HUES64 (cell line): Measurements from ENCODE around the gene KICS2.

Source experiments
- H3K27ac ChIP-seq: 2 replicates; pipeline ENCODE4 v1.7.0; 2013; ENCODE audit warnings: low read depth, low read length, inconsistent platforms
- H3K27me3 ChIP-seq: 2 replicates; pipeline ENCODE4 v1.6.1; 2013; ENCODE audit warnings: mild to moderate bottlenecking, low read length; ENCODE audit not compliant: insufficient read depth
- H3K36me3 ChIP-seq: 2 replicates; pipeline ENCODE4 v1.6.1; 2013; ENCODE audit warnings: mild to moderate bottlenecking, low read length; ENCODE audit not compliant: insufficient read depth
- H3K4me1 ChIP-seq: 2 replicates; pipeline ENCODE4 v1.6.1; 2013; ENCODE audit warnings: mild to moderate bottlenecking, low read length, moderate library complexity; ENCODE audit not compliant: insufficient read depth
- H3K4me3 ChIP-seq: 2 replicates; pipeline ENCODE4 v1.5.1; 2013; ENCODE audit warnings: mild to moderate bottlenecking, low read length, moderate library complexity
- H3K9ac ChIP-seq: 2 replicates; pipeline ENCODE4 v1.6.1; 2013; ENCODE audit warnings: mild to moderate bottlenecking, low read depth, low read length
- H3K9me3 ChIP-seq: 2 replicates; pipeline ENCODE4 v1.6.1; 2013; ENCODE audit warnings: low read depth, low read length; ENCODE audit not compliant: insufficient read depth
- WGBS: fragments of 150-250, 120-280 bp; methylation state at CpG from one replicate; pipeline ENCODE4 v1.1.7; 2013; ENCODE audit warnings: missing lambda C conversion rate; 5-methylcytosine and 5-hydroxymethylcytosine counted together

Gene KICS2

GRCh38 chr12:64190140-64190539, 32.0 kb downstream of the KICS2 start:
- Histone ChIP-seq H3K4me3 (no peak overlapping the region), H3K36me3 (peaks cover 12% of the 10 kb centered on the region), H3K27me3 (no peaks in the 10 kb centered on the region), H3K27ac (no peak overlapping the region), H3K9me3 (no peaks in the 10 kb centered on the region), H3K4me1 (no peaks in the 10 kb centered on the region), H3K9ac (no peak overlapping the region)

- Histone ChIP-seq H3K27ac (no peak overlapping the region), H3K36me3 (peaks cover 11% of the 10 kb centered on the region), H3K9me3 (no peaks in the 10 kb centered on the region), H3K27me3 (no peaks in the 10 kb centered on the region), H3K4me1 (no peaks in the 10 kb centered on the region), H3K9ac (no peak overlapping the region), H3K4me3 (no peak overlapping the region)
- 75% methylated on average over 1 of the region's 1 CpG for WGBS
Observed at GRCh38 chr12:64189530-64189929, 32.6 kb downstream of the KICS2 start.

DNA sequence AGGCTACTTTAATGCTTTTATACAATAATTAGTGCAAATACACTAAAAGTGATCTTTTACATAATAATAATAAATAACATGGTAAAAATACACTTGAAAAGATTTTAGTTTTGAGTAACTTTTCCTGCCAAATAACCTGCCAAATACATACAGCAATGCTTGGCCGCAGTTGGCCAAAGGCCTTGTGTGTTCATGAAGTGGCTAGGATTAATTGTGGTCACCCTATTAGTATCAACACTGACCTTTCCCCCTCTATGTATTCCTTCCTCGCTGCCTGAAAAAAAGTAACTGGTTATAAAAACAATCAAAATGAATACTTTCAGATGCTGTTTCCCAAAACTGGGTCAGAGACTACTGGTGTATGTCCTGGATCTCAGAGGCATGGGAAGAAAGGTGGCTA, 34.3 kb downstream of the KICS2 start:
- no peaks in the 10 kb centered on the region for H3K27me3 ChIP-seq
- H3K4me1 ChIP-seq: no peaks in the 10 kb centered on the region
- no peak overlapping the region for H3K9ac ChIP-seq
- 100% methylated on average over 2 of the region's 2 CpGs for WGBS
- no peaks in the 10 kb centered on the region for H3K36me3 ChIP-seq
- no peaks in the 10 kb centered on the region for H3K9me3 ChIP-seq
- no peak overlapping the region for H3K4me3 ChIP-seq
- no peak overlapping the region for H3K27ac ChIP-seq

GRCh38 chr12:64187370-64187769, 34.7 kb downstream of the KICS2 start:
- Histone ChIP-seq H3K36me3 (no peaks in the 10 kb centered on the region), H3K27ac (no peak overlapping the region), H3K4me1 (no peaks in the 10 kb centered on the region), H3K27me3 (no peaks in the 10 kb centered on the region), H3K9ac (no peak overlapping the region), H3K9me3 (no peaks in the 10 kb centered on the region), H3K4me3 (no peak overlapping the region)
- WGBS: 94% methylated on average over 3 of the region's 3 CpGs

- no peak overlapping the region for H3K9ac ChIP-seq
- H3K36me3 ChIP-seq: no peaks in the 10 kb centered on the region
- no peak overlapping the region for H3K27ac ChIP-seq
- no peaks in the 10 kb centered on the region for H3K9me3 ChIP-seq
- H3K4me1 ChIP-seq: no peaks in the 10 kb centered on the region
- no peaks in the 10 kb centered on the region for H3K27me3 ChIP-seq
- no peak overlapping the region for H3K4me3 ChIP-seq
- 95% methylated on average over 2 of the region's 2 CpGs for WGBS
Observed at GRCh38 chr12:64186789-64187188, 35.3 kb downstream of the KICS2 start.

DNA sequence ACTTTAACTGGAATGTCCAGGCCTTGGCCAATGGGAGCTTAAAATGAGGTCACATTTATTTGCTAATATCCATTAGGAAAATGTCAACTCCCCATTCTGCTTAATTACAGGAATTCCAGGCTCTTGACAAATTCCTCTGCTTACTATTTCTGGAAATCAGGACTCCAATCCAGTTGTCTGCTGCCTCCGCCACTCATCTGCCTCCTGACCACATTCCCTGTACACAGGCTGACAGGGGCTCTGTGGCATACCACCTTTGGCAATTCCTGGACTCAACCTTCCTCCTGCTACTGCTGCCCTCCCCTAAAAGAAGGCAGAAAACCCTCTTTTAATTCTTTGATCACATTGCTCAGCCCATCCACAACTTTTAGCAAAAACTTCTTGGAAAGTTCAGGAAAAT, 37.9 kb downstream of the KICS2 start:
- H3K36me3 ChIP-seq: no peaks in the 10 kb centered on the region
- WGBS: 97% methylated on average over 1 of the region's 1 CpG

DNA sequence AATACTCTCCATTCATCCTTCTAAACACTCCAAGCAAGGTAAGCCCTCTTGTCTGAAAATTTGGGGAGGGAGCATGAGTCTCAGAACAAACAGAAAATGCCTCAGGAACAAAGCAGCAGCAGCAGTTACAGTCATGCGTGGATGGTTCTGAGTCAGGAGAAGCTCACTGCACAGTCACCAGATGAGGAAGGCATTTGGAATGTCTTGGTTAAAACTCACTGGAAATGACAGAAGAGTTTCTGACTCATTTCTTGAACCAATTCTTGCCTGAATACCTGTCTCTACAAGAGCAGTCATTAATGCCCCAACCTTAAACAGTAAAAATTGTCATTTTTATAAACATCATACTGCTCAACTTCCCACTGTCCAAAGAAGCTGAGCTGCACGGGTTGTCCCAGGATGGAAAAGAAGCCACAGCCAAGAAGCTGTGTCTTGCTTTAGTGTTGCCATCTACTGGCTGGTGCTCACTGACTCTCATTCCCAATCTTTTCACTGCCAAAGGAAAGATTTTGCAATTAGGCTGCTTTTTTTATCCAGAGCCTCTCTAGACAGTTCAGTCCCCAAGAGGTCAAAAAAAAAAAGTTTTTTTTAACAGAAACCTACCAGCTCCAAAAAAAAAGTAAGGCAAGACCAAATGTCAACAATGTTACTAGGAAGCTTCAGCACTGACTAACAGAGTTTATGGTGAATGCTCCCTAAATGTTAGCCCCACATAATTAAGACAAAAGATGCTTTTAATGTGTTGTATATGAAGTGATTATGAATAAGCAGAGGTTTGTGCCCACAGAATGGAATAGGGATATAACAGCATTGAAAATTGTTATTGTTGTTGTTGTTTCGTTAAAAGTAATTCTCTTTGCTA, 40.4 kb downstream of the KICS2 start:
- Histone ChIP-seq H3K27me3 (no peaks in the 10 kb centered on the region), H3K9me3 (no peaks in the 10 kb centered on the region), H3K4me3 (no peak overlapping the region), H3K9ac (no peak overlapping the region), H3K27ac (no peak overlapping the region; the same call in 1 of the 2 replicates), H3K4me1 (peaks cover 3% of the 10 kb centered on the region; the same call in 1 of the 2 replicates), H3K36me3 (no peaks in the 10 kb centered on the region)
- WGBS: 44% methylated on average over 3 of the region's 3 CpGs

More for the DNA sequence above, 37.9 kb downstream of the KICS2 start:
- peaks cover 3% of the 10 kb centered on the region; the same call in 1 of the 2 replicates for H3K4me1 ChIP-seq
- no peaks in the 10 kb centered on the region for H3K9me3 ChIP-seq
- H3K9ac ChIP-seq: no peak overlapping the region
- H3K4me3 ChIP-seq: no peak overlapping the region
- H3K27me3 ChIP-seq: no peaks in the 10 kb centered on the region
- no peak overlapping the region for H3K27ac ChIP-seq

GRCh38 chr12:64180951-64181350, 41.1 kb downstream of the KICS2 start:
- Histone ChIP-seq H3K4me1 (peaks cover 3% of the 10 kb centered on the region; the same call in 1 of the 2 replicates), H3K4me3 (no peak overlapping the region), H3K27me3 (no peaks in the 10 kb centered on the region), H3K27ac (no peak overlapping the region; the same call in 1 of the 2 replicates), H3K36me3 (no peaks in the 10 kb centered on the region), H3K9ac (no peak overlapping the region), H3K9me3 (no peaks in the 10 kb centered on the region)
- WGBS: 85% methylated on average over 4 of the region's 5 CpGs

GRCh38 chr12:64178122-64178521, 44.0 kb downstream of the KICS2 start:
- Histone ChIP-seq H3K27ac (no peak overlapping the region), H3K9ac (no peak overlapping the region), H3K9me3 (no peaks in the 10 kb centered on the region), H3K4me3 (no peak overlapping the region), H3K36me3 (no peaks in the 10 kb centered on the region), H3K4me1 (peaks cover 3% of the 10 kb centered on the region; the same call in 1 of the 2 replicates), H3K27me3 (no peaks in the 10 kb centered on the region)
- WGBS: 85% methylated on average over 1 of the region's 1 CpG

GRCh38 chr12:64177001-64177400, 45.1 kb downstream of the KICS2 start:
- H3K27ac ChIP-seq: no peak overlapping the region
- 92% methylated on average over 7 of the region's 7 CpGs for whole genome bisulfite sequencing

GRCh38 chr12:64175254-64175945, 46.7 kb downstream of the KICS2 start:
- H3K4me3 ChIP-seq: no peak overlapping the region
- no peaks in the 10 kb centered on the region for H3K36me3 ChIP-seq
- no peaks in the 10 kb centered on the region for H3K9me3 ChIP-seq
- peaks cover 14% of the 10 kb centered on the region for H3K4me1 ChIP-seq
- no peak overlapping the region for H3K27ac ChIP-seq
- 92% methylated on average over 2 of the region's 2 CpGs for WGBS
- no peak overlapping the region for H3K9ac ChIP-seq
- H3K27me3 ChIP-seq: no peaks in the 10 kb centered on the region

More at GRCh38 chr12:64177001-64177400, 45.1 kb downstream of the KICS2 start:
- H3K36me3 ChIP-seq: no peaks in the 10 kb centered on the region
- no peaks in the 10 kb centered on the region for H3K9me3 ChIP-seq
- H3K27me3 ChIP-seq: no peaks in the 10 kb centered on the region
- H3K9ac ChIP-seq: no peak overlapping the region
- no peak overlapping the region for H3K4me3 ChIP-seq
- peaks cover 4% of the 10 kb centered on the region; the same call in 1 of the 2 replicates for H3K4me1 ChIP-seq
